SU-DHL-6 (cell line): ENCODE measurements around the gene ANGPTL2.

ENCODE experiments used
- H2AFZ ChIP-seq: fragments of 200-600 bp; sonication (generic); 2 replicates; pipeline ENCODE4 v1.6.1; 2014; ENCODE audit warnings: low read depth, mild to moderate bottlenecking, moderate library complexity, mixed read lengths, antibody characterized with exemption, low read length; ENCODE audit not compliant: severe bottlenecking
- H3F3A ChIP-seq: fragments of 200-600 bp; shearing (Covaris generic); 2 replicates; pipeline ENCODE4 v1.6.0; 2016; ENCODE audit warnings: antibody characterized with exemption, mild to moderate bottlenecking; ENCODE audit not compliant: insufficient read depth
- H3K27ac ChIP-seq: fragments of 200-600 bp; sonication (generic); 2 replicates; pipeline ENCODE4 v1.5.1; 2016; ENCODE audit warnings: low read depth, mild to moderate bottlenecking, low read length, moderate library complexity, mixed read lengths
- H3K27me3 ChIP-seq: fragments of 200-600 bp; sonication (generic), shearing (Covaris generic); 2 replicates; pipeline ENCODE4 v1.6.0; 2014; ENCODE audit warnings: mild to moderate bottlenecking, low read length
- H3K36me3 ChIP-seq: fragments of 200-600 bp; sonication (generic); 2 replicates; pipeline ENCODE4 v1.6.1; 2014; ENCODE audit warnings: mild to moderate bottlenecking, low read length, mixed read lengths
- H3K4me2 ChIP-seq: fragments of 300-600, 200-600 bp; shearing (Covaris generic), sonication (generic); 2 replicates; pipeline ENCODE4 v1.6.0; 2014; ENCODE audit warnings: low read length, low read depth, mild to moderate bottlenecking; ENCODE audit not compliant: poor library complexity, severe bottlenecking
- H3K4me3 ChIP-seq: fragments of 200-600 bp; sonication (generic); 2 replicates; pipeline ENCODE4 v1.5.1; 2014; ENCODE audit warnings: antibody characterized with exemption, low read length, mild to moderate bottlenecking, mixed read lengths; ENCODE audit not compliant: insufficient read depth, poor library complexity, severe bottlenecking
- H3K79me2 ChIP-seq: fragments of 200-600 bp; sonication (generic); 2 replicates; pipeline ENCODE4 v1.6.1; 2014; ENCODE audit warnings: mild to moderate bottlenecking, low read length, moderate library complexity; ENCODE audit not compliant: insufficient read depth
- H3K9ac ChIP-seq: fragments of 200-600 bp; sonication (generic); 2 replicates; pipeline ENCODE4 v1.7.0; 2014; ENCODE audit warnings: mild to moderate bottlenecking, low read length
- H3K9me2 ChIP-seq: fragments of 200-600 bp; sonication (generic); replicated peaks from 2 replicates; pipeline ENCODE4 v1.6.1; 2014; ENCODE audit warnings: low read length; ENCODE audit not compliant: insufficient read depth
- H3K9me3 ChIP-seq: fragments of 200-600 bp; sonication (generic); 2 replicates; pipeline ENCODE4 v1.6.1; 2014; ENCODE audit warnings: low read length, mixed read lengths; ENCODE audit not compliant: insufficient read depth
- H4K20me1 ChIP-seq: fragments of 200-600 bp; sonication (generic); 2 replicates; pipeline ENCODE4 v1.6.1; 2014; ENCODE audit warnings: low read depth, mild to moderate bottlenecking, antibody characterized with exemption, low read length, moderate library complexity, mixed read lengths
- CTCF ChIP-seq: fragments of 200-600 bp; sonication (generic); IDR thresholded peaks from one replicate; pipeline ENCODE4 v1.5.1; 2017; ENCODE audit warnings: antibody characterized with exemption, mild to moderate bottlenecking, low read length, moderate library complexity; ENCODE audit not compliant: insufficient read depth, poor library complexity, severe bottlenecking
- EZH2phosphoT487 ChIP-seq: fragments of 200-600 bp; sonication (generic), shearing (Covaris generic); conservative IDR thresholded peaks from 2 replicates; pipeline ENCODE4 v1.6.1; 2018; ENCODE audit warnings: mild to moderate bottlenecking, antibody characterized with exemption, low read length, moderate library complexity, mixed read lengths

Gene ANGPTL2

GRCh38 chr9:127116088-127116726, 6.2 kb downstream of the ANGPTL2 start:
- Histone ChIP-seq H3K4me3 (no peak overlapping the region), H3K9ac (no peak overlapping the region), H3K36me3 (no peaks in the 10 kb centered on the region), H3K9me2 (no peaks in the 10 kb centered on the region), H3K79me2 (no peaks in the 10 kb centered on the region), H3F3A (no peaks in the 10 kb centered on the region), H3K27ac (no peak overlapping the region), H3K9me3 (no peaks in the 10 kb centered on the region), H3K4me2 (no peak overlapping the region), H3K27me3 (no peaks in the 10 kb centered on the region), H4K20me1 (no peaks in the 10 kb centered on the region), H2AFZ (no peak overlapping the region)
- TF ChIP-seq CTCF: no peak
- no peak for TF ChIP-seq EZH2phosphoT487

- TF ChIP-seq EZH2phosphoT487 (no peak), CTCF (no peak)
- H3K9me2 ChIP-seq: no peaks in the 10 kb centered on the region
- no peak overlapping the region for H3K4me2 ChIP-seq
- H3K9me3 ChIP-seq: no peaks in the 10 kb centered on the region
- no peak overlapping the region for H3K27ac ChIP-seq
- H3K27me3 ChIP-seq: no peaks in the 10 kb centered on the region
- H3K9ac ChIP-seq: no peak overlapping the region
- H3K79me2 ChIP-seq: no peaks in the 10 kb centered on the region
- no peaks in the 10 kb centered on the region for H4K20me1 ChIP-seq
- H2AFZ ChIP-seq: no peak overlapping the region
- no peaks in the 10 kb centered on the region for H3F3A ChIP-seq
- no peaks in the 10 kb centered on the region for H3K36me3 ChIP-seq
- no peak overlapping the region for H3K4me3 ChIP-seq
Measured at GRCh38 chr9:127114606-127115005, 7.8 kb downstream of the ANGPTL2 start.

- Histone ChIP-seq H3K27me3 (no peaks in the 10 kb centered on the region), H3K79me2 (no peaks in the 10 kb centered on the region), H3K4me2 (no peak overlapping the region), H4K20me1 (no peaks in the 10 kb centered on the region), H3K36me3 (no peaks in the 10 kb centered on the region), H3K9me2 (no peaks in the 10 kb centered on the region), H3K27ac (no peak overlapping the region), H3K4me3 (no peak overlapping the region), H3K9ac (no peak overlapping the region), H3F3A (no peaks in the 10 kb centered on the region), H3K9me3 (no peaks in the 10 kb centered on the region), H2AFZ (no peak overlapping the region)
- TF ChIP-seq EZH2phosphoT487 (no peak), CTCF (no peak)
Measured at GRCh38 chr9:127113191-127113972, 9.1 kb downstream of the ANGPTL2 start.
